Activated naive CD4-positive, alpha-beta T cell treated with anti-CD3 and anti-CD28 coated beads, Interleukin-2, amount 50 U/mL, for 24 hours (primary cell): ENCODE data around the gene ZNF26.
"Not testable (repeated sequence)": the region's sequence is repeated elsewhere in the genome, so short reads cannot be mapped to it uniquely, and the experiment has no call there.

Experiments
- H3K27ac Mint-ChIP-seq: one replicate; pipeline ENCODE4 v1.8.0; 2021; ENCODE audit warnings: mild to moderate bottlenecking, mixed read lengths
- H3K27me3 Mint-ChIP-seq: one replicate; pipeline ENCODE4 v1.8.0; 2021; ENCODE audit warnings: mixed read lengths
- H3K36me3 Mint-ChIP-seq: one replicate; pipeline ENCODE4 v1.8.0; 2021; ENCODE audit warnings: mixed read lengths
- H3K4me1 Mint-ChIP-seq: one replicate; pipeline ENCODE4 v1.8.0; 2021; ENCODE audit warnings: mixed read lengths
- H3K4me3 Mint-ChIP-seq: one replicate; pipeline ENCODE4 v1.8.0; 2021; ENCODE audit warnings: mild to moderate bottlenecking, mixed read lengths
- H3K9me3 Mint-ChIP-seq: one replicate; pipeline ENCODE4 v1.8.0; 2021; ENCODE audit warnings: mixed read lengths

Gene ZNF26

DNA sequence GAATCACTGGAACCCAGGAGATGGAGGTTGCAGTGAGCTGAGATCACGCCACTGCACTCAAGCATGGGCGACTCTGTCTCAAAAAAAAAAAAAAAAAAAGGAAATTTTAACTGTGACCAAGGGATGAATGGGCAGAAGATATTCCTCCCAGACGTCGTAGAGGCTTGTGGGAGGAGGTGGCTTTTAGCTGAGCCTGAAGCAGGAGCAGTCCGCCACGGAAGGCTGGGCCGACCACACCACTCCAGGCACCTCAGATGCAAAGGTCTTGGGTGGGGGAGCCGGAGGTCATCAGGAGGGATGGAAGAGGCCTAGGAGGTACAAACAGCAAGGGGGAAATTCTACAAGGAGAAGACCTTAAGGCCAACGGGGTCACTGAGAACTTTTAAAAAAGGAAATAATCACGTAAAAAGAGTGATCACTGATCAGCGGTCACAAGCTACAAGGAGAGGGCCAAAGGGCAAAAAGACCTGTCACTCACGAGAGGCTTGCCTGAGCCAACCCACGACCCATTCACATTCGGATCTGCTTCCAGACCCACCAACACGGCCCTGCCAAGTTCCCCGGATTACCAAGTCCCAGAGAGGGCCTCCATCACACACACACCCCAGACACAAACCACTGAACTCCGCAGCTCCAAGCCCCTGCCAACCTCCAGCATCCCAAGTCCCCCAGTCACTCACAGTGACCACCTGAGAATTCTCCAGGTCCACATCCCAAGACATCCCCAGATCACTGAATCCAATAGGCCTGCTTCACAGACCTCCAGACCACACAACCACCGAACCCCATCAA is 33.6 kb upstream of the ZNF26 start:
- H3K27ac Mint-ChIP-seq, result no peak overlapping the region
- H3K36me3 Mint-ChIP-seq, result peaks cover 28% of the 10 kb centered on the region
- peaks cover 21% of the 10 kb centered on the region for H3K4me1 Mint-ChIP-seq
- H3K27me3 Mint-ChIP-seq, result no peaks in the 10 kb centered on the region
- H3K9me3 Mint-ChIP-seq, result no peaks in the 10 kb centered on the region
- no peak overlapping the region for H3K4me3 Mint-ChIP-seq

DNA sequence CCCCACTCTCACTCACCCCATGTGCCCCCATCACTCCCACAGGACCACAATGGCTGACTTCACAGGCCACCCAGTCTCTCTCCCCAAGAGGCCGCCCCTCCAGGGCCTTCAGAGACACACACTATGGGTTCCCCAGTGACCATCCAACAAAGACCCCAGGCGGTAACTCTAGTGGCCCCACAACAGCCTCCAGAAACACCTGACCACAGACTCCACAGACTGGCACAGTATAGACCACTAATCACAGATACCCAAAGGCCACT is 33.1 kb upstream of the ZNF26 start:
- Mint-ChIP-seq H3K9me3 (no peaks in the 10 kb centered on the region), H3K4me3 (no peak overlapping the region), H3K36me3 (peaks cover 25% of the 10 kb centered on the region), H3K4me1 (peaks cover 21% of the 10 kb centered on the region), H3K27me3 (no peaks in the 10 kb centered on the region), H3K27ac (no peak overlapping the region)

GRCh38 chr12:132953771-132954170 is 32.4 kb upstream of the ZNF26 start:
- Mint-ChIP-seq H3K4me1 (peaks cover 21% of the 10 kb centered on the region), H3K36me3 (peaks cover 22% of the 10 kb centered on the region), H3K4me3 (peak overlapping the region; percentile 6), H3K27me3 (no peaks in the 10 kb centered on the region), H3K9me3 (no peaks in the 10 kb centered on the region), H3K27ac (peak overlapping the region; percentile 10)

GRCh38 chr12:132954471-132955048 is 31.6 kb upstream of the ZNF26 start:
- H3K4me3 Mint-ChIP-seq, result peak overlapping the region; percentile 91
- H3K4me1 Mint-ChIP-seq, result peaks cover 23% of the 10 kb centered on the region
- peak overlapping the region; percentile 85 for H3K27ac Mint-ChIP-seq
- no peaks in the 10 kb centered on the region for H3K9me3 Mint-ChIP-seq
- peaks cover 15% of the 10 kb centered on the region for H3K36me3 Mint-ChIP-seq
- no peaks in the 10 kb centered on the region for H3K27me3 Mint-ChIP-seq

GRCh38 chr12:132955094-132956010 is 30.8 kb upstream of the ZNF26 start:
- Mint-ChIP-seq H3K4me1 (peaks cover 25% of the 10 kb centered on the region), H3K9me3 (no peaks in the 10 kb centered on the region), H3K27ac (peak overlapping the region; percentile 85), H3K4me3 (peak overlapping the region; percentile 91), H3K27me3 (no peaks in the 10 kb centered on the region), H3K36me3 (peaks cover 15% of the 10 kb centered on the region)

GRCh38 chr12:132956011-132956788 is 30.0 kb upstream of the ZNF26 start, which contains the start of gene ZNF605:
Gene ZNF605, minus strand, starts transcription at chr12:132956306. Its CDS starts 10,671 bp downstream, at chr12:132945635.
- Mint-ChIP-seq H3K4me1 (peaks cover 25% of the 10 kb centered on the region), H3K27ac (peak within 1 kb of the TSS; percentile 93), H3K4me3 (peak within 1 kb of the TSS; percentile 91), H3K36me3 (peaks cover 15% of the 10 kb centered on the region), H3K9me3 (no peaks in the 10 kb centered on the region), H3K27me3 (no peaks in the 10 kb centered on the region)

DNA sequence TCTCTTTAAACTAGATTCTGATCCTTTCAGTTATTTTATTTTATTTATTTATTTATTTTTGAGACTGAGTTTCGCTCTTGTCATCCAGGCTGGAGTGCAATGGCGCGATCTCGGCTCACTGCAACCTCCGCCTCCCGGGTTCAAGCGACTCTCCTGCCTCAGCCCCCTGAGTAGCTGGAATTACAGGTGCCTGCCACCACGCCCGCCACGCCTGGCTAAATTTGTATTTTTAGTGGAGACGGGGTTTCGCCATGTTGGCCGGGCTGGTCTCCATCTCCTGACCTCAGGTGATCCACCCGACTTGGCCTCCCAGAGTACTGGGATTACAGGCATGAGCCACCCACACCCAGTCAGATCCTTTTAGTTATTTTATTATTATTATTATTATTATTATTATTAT is 24.4 kb upstream of the ZNF26 start:
- H3K36me3 Mint-ChIP-seq, result peaks cover 20% of the 10 kb centered on the region
- not testable (repeated sequence) for H3K4me3 Mint-ChIP-seq, H3K27ac Mint-ChIP-seq, H3K27me3 Mint-ChIP-seq, H3K9me3 Mint-ChIP-seq, H3K4me1 Mint-ChIP-seq

- H3K9me3 Mint-ChIP-seq, H3K27me3 Mint-ChIP-seq, H3K27ac Mint-ChIP-seq, H3K4me3 Mint-ChIP-seq, H3K4me1 Mint-ChIP-seq: not testable (repeated sequence)
- peaks cover 20% of the 10 kb centered on the region for H3K36me3 Mint-ChIP-seq
These were observed 22.2 kb upstream of the ZNF26 start for GRCh38 chr12:132963947-132964346.

GRCh38 chr12:132965796-132966195 is 20.4 kb upstream of the ZNF26 start:
- H3K4me3 Mint-ChIP-seq, result no peak overlapping the region
- H3K9me3 Mint-ChIP-seq, result peaks cover 6% of the 10 kb centered on the region
- no peak overlapping the region for H3K27ac Mint-ChIP-seq
- H3K27me3 Mint-ChIP-seq, result no peaks in the 10 kb centered on the region
- H3K4me1 Mint-ChIP-seq, result no peaks in the 10 kb centered on the region
- peaks cover 17% of the 10 kb centered on the region for H3K36me3 Mint-ChIP-seq

DNA sequence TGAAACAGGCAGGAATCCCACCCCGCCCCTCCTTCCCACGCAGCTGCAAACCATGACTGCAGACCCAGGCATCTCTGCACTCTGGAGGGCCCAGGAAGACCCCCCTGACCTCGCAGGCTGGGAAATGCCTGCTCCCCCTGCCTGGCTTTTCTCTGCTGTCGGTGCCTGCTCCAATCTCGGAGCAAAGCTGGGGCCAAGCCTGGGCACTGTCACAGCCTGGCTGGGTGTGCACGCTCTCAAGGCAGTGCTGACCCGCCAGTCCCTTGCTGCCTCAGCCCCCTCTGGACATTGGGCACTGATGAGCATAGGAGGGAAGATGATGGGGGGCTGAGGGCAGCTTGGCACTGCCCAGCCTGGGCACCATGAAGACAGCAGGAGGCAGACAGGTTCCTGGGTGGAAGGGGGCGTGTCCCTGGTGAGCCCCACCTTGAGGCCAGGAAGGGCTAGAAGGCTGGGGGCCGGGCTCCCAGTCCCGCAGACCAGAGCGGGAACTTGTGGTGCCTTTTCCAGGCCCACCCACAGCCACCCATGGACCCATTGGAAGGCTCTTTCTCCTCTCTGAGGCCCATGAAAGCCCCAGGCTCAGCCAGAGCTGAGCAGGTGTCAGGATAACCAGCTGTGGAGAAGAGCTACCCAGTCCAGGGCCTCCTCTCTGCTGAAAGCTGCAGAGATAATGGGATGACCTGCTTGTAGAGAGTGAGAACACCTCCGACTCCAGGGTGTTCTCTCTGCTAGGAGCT is 19.3 kb upstream of the ZNF26 start:
- H3K27ac Mint-ChIP-seq, result no peak overlapping the region
- no peaks in the 10 kb centered on the region for H3K4me1 Mint-ChIP-seq
- no peak overlapping the region for H3K4me3 Mint-ChIP-seq
- H3K9me3 Mint-ChIP-seq, result peaks cover 6% of the 10 kb centered on the region
- no peaks in the 10 kb centered on the region for H3K27me3 Mint-ChIP-seq
- H3K36me3 Mint-ChIP-seq, result peaks cover 14% of the 10 kb centered on the region

- H3K36me3 Mint-ChIP-seq, result peaks cover 19% of the 10 kb centered on the region
- no peaks in the 10 kb centered on the region for H3K4me1 Mint-ChIP-seq
- peaks cover 12% of the 10 kb centered on the region for H3K9me3 Mint-ChIP-seq
- no peak overlapping the region for H3K27ac Mint-ChIP-seq
- H3K4me3 Mint-ChIP-seq, result no peak overlapping the region
- no peaks in the 10 kb centered on the region for H3K27me3 Mint-ChIP-seq
These were observed 18.4 kb upstream of the ZNF26 start for GRCh38 chr12:132967736-132968135.

GRCh38 chr12:132972374-132972773 is 13.8 kb upstream of the ZNF26 start:
- Mint-ChIP-seq H3K36me3 (peaks cover 15% of the 10 kb centered on the region), H3K9me3 (peaks cover 30% of the 10 kb centered on the region), H3K27me3 (peaks cover 6% of the 10 kb centered on the region), H3K4me1 (no peaks in the 10 kb centered on the region), H3K27ac (no peak overlapping the region), H3K4me3 (no peak overlapping the region)

GRCh38 chr12:132976870-132977269 is 9.3 kb upstream of the ZNF26 start:
- H3K27ac Mint-ChIP-seq, H3K4me1 Mint-ChIP-seq, H3K4me3 Mint-ChIP-seq: not testable (repeated sequence)
- peaks cover 42% of the 10 kb centered on the region for H3K9me3 Mint-ChIP-seq
- peaks cover 18% of the 10 kb centered on the region for H3K36me3 Mint-ChIP-seq
- H3K27me3 Mint-ChIP-seq, result peaks cover 14% of the 10 kb centered on the region

GRCh38 chr12:132986885-132987225 is 688 bp downstream of the ZNF26 start:
- Mint-ChIP-seq H3K9me3 (peaks cover 11% of the 10 kb centered on the region), H3K36me3 (peaks cover 32% of the 10 kb centered on the region), H3K27me3 (peaks cover 1% of the 10 kb centered on the region), H3K4me3 (peak overlapping the region; percentile 89), H3K4me1 (peaks cover 37% of the 10 kb centered on the region), H3K27ac (peak overlapping the region; percentile 14)

DNA sequence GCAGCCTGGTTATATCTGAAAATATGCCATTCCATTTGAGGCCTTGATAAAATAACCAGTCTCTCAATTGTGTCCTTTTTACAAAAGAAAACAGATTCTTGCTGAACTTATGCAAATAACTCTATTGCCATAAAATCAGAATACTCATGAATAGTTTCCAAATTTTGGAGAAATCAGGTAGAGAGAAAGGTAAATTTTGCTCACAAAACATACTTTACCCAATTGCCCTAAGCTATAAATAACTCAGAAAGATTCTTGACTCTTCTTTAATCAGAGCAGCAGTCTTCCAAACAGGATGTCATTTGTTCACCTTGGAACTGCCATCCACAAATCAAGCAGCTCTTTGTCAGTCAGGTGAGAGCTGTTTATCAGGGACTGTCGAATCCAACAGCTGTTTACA is 12.6 kb downstream of the ZNF26 start:
- peaks cover 16% of the 10 kb centered on the region for H3K4me1 Mint-ChIP-seq
- peaks cover 58% of the 10 kb centered on the region for H3K36me3 Mint-ChIP-seq
- H3K4me3 Mint-ChIP-seq, result no peak overlapping the region
- peaks cover 30% of the 10 kb centered on the region for H3K9me3 Mint-ChIP-seq
- H3K27me3 Mint-ChIP-seq, result no peaks in the 10 kb centered on the region
- H3K27ac Mint-ChIP-seq, result no peak overlapping the region
